Measurements from ENCODE around the gene IRF2BP2. TPM values are rescaled to one million over a fixed set of nuclear protein-coding genes. Genes with fewer than 3 reads are reported as not detected.
A peak's percentile ranks its signal among the peaks of the same experiment; 100 is the strongest.

The IRF2BP2 gene
- total and polyA plus RNA-seq, 7 experiments from 2014 or later = 28.7 to 413 (median 159) TPM

DNA sequence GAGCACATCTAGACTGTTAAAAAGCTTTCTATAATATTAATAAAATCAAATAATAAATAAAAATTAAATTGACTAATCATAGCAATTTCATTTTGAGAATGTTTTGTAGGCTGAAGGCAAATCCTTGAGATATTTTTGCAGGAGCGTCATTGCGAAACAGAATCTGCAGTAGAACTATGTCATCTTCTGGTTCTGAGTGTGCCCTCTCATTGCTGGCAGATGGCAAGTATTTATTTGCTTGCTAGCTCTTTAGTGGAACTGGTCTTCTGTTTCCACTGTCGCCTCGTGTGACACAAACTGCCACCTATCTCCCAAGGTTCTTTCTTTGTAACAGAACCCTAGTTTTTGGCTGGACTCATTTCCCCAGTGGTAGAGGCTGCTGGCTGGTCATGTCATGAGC is 19.0 kb upstream of the IRF2BP2 start:
- Mint-ChIP-seq H3K9me3 (peaks cover 0 to 11% (median 0%) of the 10 kb centered on the region in 11 donors), H3K27ac (no peak overlapping the region), H3K27me3 (peaks cover 0 to 4% (median 0%) of the 10 kb centered on the region in 5 donors), H3K4me3 (no peak overlapping the region), H3K4me1 (peaks cover 0 to 4% (median 0%) of the 10 kb centered on the region in 7 donors), H3K36me3 (peaks cover 0 to 7% (median 0%) of the 10 kb centered on the region in 5 donors)
- H3K4me1 ChIP-seq (ENCODE audit: control insufficient read depth in 2 of 2, insufficient read depth in 2 of 2, low read length in 2 of 2) = no peaks in the 10 kb centered on the region
- ChIA-PET POLR2A (no interaction called here), CTCF (interaction anchor here (2.0 kb wide), 1 partner anchor 13 kb away, joined by 4 read pairs; no protein-coding TSS in a partner anchor)
- ATAC-seq = no peak
- no peaks in the 10 kb centered on the region for H3K36me3 ChIP-seq (ENCODE audit: control insufficient read depth in 2 of 3, insufficient read depth in 3 of 3, low read length in 3 of 3)
- intact Hi-C loops (cut with micrococcal nuclease) = loop anchor here in 1 of 2 donors (5.0 kb wide), 1 partner anchor 83 kb away; no protein-coding TSS in a partner anchor
- no peak for DNase-seq
- no peak overlapping the region for H3K4me3 ChIP-seq (ENCODE audit: low read length)
- H3K9me3 ChIP-seq (ENCODE audit: control insufficient read depth in 2 of 3, low read length in 3 of 3) = no peaks in the 10 kb centered on the region
- H3K27ac ChIP-seq (ENCODE audit: low read depth, low read length) = no peak overlapping the region
- no peaks in the 10 kb centered on the region for H3K27me3 ChIP-seq (ENCODE audit: control insufficient read depth in 2 of 2, insufficient read depth in 2 of 2, low read length in 2 of 2)

DNA sequence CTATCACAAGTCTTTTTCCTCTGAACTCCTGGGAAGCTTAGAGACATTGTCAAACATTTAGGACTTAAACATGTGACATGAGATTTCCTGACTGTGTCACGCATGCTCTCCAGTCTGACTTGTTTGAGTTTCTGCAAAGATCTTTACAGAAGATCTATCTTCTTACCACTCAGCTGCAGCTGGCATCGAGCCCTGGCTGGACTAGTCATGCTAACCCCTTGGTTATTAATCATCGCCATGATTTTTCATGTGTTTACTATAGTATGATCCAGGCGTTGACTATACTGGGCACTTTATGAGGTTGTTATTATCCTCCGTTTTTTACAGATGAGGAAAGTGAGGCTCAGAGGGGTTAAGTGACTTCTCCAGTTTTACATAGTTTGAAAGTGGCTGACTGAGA is 18.1 kb upstream of the IRF2BP2 start:
- H3K36me3 Mint-ChIP-seq = peaks cover 0 to 7% (median 0%) of the 10 kb centered on the region in 5 donors
- POLR2A ChIA-PET = interaction anchor here (1.1 kb wide), 1 partner anchor 16 kb away, joined by 5 read pairs; no protein-coding TSS in a partner anchor
- intact Hi-C loops (cut with micrococcal nuclease) = loop anchor here in 1 of 2 donors (5.0 kb wide), 1 partner anchor 84 kb away; no protein-coding TSS in a partner anchor
- no peak overlapping the region for H3K4me3 Mint-ChIP-seq
- no peak overlapping the region for H3K27ac Mint-ChIP-seq
- no peak for ATAC-seq
- Histone ChIP-seq H3K9me3 (ENCODE audit: control insufficient read depth in 2 of 3, low read length in 3 of 3) (no peaks in the 10 kb centered on the region), H3K27ac (ENCODE audit: low read depth, low read length) (no peak overlapping the region), H3K4me1 (ENCODE audit: control insufficient read depth in 2 of 2, insufficient read depth in 2 of 2, low read length in 2 of 2) (no peaks in the 10 kb centered on the region), H3K4me3 (ENCODE audit: low read length) (no peak overlapping the region), H3K27me3 (ENCODE audit: control insufficient read depth in 2 of 2, insufficient read depth in 2 of 2, low read length in 2 of 2) (no peaks in the 10 kb centered on the region), H3K36me3 (ENCODE audit: control insufficient read depth in 2 of 3, insufficient read depth in 3 of 3, low read length in 3 of 3) (no peaks in the 10 kb centered on the region)
- CTCF ChIA-PET = no interaction called here
- no peak for DNase-seq
- H3K4me1 Mint-ChIP-seq = peaks cover 0 to 3% (median 0%) of the 10 kb centered on the region in 7 donors
- peaks cover 0 to 4% (median 0%) of the 10 kb centered on the region in 5 donors for H3K27me3 Mint-ChIP-seq
- peaks cover 0 to 10% (median 0%) of the 10 kb centered on the region in 11 donors for H3K9me3 Mint-ChIP-seq

DNA sequence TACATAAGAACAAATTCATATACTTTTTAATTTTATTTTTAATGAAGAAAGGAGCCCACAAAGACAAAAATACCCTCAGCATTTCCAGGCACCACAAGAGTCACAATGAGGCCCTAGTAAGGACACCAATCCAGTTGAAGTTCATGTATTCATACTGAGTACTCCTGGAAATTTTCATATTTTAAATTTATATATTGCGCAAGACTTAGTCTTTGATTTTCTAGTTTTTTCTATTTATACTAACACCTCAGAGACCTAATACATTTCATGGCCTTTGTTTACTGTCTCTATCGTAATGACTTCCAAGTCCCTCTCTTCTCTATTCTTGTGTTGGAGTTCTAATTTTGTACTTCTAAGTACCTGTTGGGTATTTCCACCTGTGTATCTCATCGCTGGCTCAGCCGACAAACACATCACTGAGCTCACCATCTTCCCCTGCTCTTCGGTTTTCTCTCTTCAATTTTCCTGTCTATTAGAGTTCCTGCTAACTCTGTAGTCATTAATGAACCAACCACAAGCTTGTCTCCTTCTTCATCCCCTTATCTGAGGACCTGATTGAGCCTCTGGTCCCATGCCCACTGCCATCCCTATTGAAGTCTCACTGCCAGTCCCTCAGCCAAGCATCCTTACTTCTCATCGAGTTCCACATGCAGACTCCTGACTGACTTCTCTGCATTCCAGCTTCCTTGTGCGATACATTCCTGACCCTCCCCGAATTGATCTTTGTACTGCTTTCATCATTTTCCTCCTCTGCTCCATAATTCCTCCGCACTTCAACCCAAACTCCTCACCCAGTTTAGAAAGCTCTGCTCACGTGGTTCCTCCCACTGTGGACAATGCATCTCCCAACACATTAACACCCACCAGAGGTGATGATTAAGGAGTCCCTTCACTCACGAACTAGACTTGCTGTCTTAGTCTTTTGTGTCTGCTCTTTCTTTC is 17.3 kb upstream of the IRF2BP2 start:
- no peak for ATAC-seq
- H3K4me1 ChIP-seq (ENCODE audit: control insufficient read depth in 2 of 2, insufficient read depth in 2 of 2, low read length in 2 of 2) = no peaks in the 10 kb centered on the region
- no peaks in the 10 kb centered on the region for H3K36me3 ChIP-seq (ENCODE audit: control insufficient read depth in 2 of 3, insufficient read depth in 3 of 3, low read length in 3 of 3)
- H3K4me3 ChIP-seq (ENCODE audit: low read length) = no peak overlapping the region
- intact Hi-C loops (cut with micrococcal nuclease) = loop anchor here in 1 of 2 donors (5.0 kb wide), 1 partner anchor 85 kb away; no protein-coding TSS in a partner anchor
- Mint-ChIP-seq H3K9me3 (peaks cover 0 to 10% (median 0%) of the 10 kb centered on the region in 11 donors), H3K27ac (no peak overlapping the region), H3K4me3 (no peak overlapping the region), H3K4me1 (peaks cover 0 to 3% (median 0%) of the 10 kb centered on the region in 7 donors), H3K27me3 (peaks cover 0 to 4% (median 0%) of the 10 kb centered on the region in 5 donors), H3K36me3 (peaks cover 0 to 7% (median 0%) of the 10 kb centered on the region in 5 donors)
- no peaks in the 10 kb centered on the region for H3K27me3 ChIP-seq (ENCODE audit: control insufficient read depth in 2 of 2, insufficient read depth in 2 of 2, low read length in 2 of 2)
- POLR2A ChIA-PET = interaction anchor here (1.1 kb wide), 1 partner anchor 15 kb away, joined by 5 read pairs; no protein-coding TSS in a partner anchor
- H3K27ac ChIP-seq (ENCODE audit: low read depth, low read length) = no peak overlapping the region
- H3K9me3 ChIP-seq (ENCODE audit: control insufficient read depth in 2 of 3, low read length in 3 of 3) = no peaks in the 10 kb centered on the region
- CTCF ChIA-PET = no interaction called here
- DNase-seq = no peak

DNA sequence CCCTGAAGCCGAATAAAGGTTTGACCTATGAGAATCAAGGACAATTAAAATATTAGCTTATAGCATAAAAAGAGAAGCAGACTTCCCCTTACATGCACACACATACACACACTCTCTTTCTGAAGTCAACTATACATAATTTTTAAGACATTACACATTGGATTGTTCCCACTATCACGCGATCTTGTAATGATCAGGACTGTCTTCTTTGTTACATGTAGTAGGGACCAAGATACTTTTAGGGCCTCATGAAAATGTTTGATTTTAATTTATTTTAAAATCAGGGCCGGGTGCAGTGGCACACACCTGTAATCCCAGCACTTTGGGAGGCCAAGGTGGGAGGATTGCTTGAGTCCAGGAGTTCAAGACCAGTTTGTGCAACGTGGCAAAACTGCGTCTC is 16.4 kb upstream of the IRF2BP2 start:
- Mint-ChIP-seq H3K9me3 (peaks cover 0 to 10% (median 0%) of the 10 kb centered on the region in 11 donors), H3K27ac (no peak overlapping the region), H3K36me3 (peaks cover 0 to 7% (median 0%) of the 10 kb centered on the region in 5 donors), H3K27me3 (peaks cover 0 to 4% (median 0%) of the 10 kb centered on the region in 5 donors), H3K4me3 (no peak overlapping the region), H3K4me1 (peaks cover 0 to 3% (median 0%) of the 10 kb centered on the region in 7 donors)
- H3K27ac ChIP-seq (ENCODE audit: low read depth, low read length) = no peak overlapping the region
- ChIA-PET CTCF (no interaction called here), POLR2A (interaction anchor here (0.7 kb wide), 1 partner anchor 20 kb away, joined by 3 read pairs; no protein-coding TSS in a partner anchor)
- H3K27me3 ChIP-seq (ENCODE audit: control insufficient read depth in 2 of 2, insufficient read depth in 2 of 2, low read length in 2 of 2) = no peaks in the 10 kb centered on the region
- DNase-seq (no peak), ATAC-seq (no peak)
- H3K9me3 ChIP-seq (ENCODE audit: control insufficient read depth in 2 of 3, low read length in 3 of 3) = no peaks in the 10 kb centered on the region
- intact Hi-C loops (cut with micrococcal nuclease) = loop anchor here in 1 of 2 donors (5.0 kb wide), 1 partner anchor 86 kb away; no protein-coding TSS in a partner anchor
- H3K4me3 ChIP-seq (ENCODE audit: low read length) = no peak overlapping the region
- no peaks in the 10 kb centered on the region for H3K4me1 ChIP-seq (ENCODE audit: control insufficient read depth in 2 of 2, insufficient read depth in 2 of 2, low read length in 2 of 2)
- no peaks in the 10 kb centered on the region for H3K36me3 ChIP-seq (ENCODE audit: control insufficient read depth in 2 of 3, insufficient read depth in 3 of 3, low read length in 3 of 3)

DNA sequence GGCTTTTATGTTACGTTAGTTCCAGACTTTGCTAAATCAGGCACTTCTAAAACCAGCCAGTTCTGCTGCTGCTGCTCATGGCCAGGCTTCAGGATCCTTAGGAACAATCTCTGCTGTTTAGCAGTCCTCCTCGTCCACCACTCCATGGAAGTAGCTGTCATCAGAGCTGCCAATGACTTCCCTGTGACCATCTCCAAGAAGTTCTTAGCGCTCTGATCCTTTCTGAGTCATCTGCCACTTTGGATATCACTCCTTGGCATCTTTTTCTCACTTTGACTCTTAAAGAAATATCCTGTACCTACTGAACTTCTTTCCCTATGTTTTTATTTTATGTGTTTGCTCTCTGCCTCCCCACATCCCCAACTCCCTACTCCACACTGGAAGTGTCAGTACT is 14.7 kb upstream of the IRF2BP2 start:
- Histone ChIP-seq H3K27me3 (ENCODE audit: control insufficient read depth in 2 of 2, insufficient read depth in 2 of 2, low read length in 2 of 2) (no peaks in the 10 kb centered on the region), H3K36me3 (ENCODE audit: control insufficient read depth in 2 of 3, insufficient read depth in 3 of 3, low read length in 3 of 3) (no peaks in the 10 kb centered on the region), H3K9me3 (ENCODE audit: control insufficient read depth in 2 of 3, low read length in 3 of 3) (no peaks in the 10 kb centered on the region), H3K27ac (ENCODE audit: low read depth, low read length) (no peak overlapping the region), H3K4me3 (ENCODE audit: low read length) (no peak overlapping the region), H3K4me1 (ENCODE audit: control insufficient read depth in 2 of 2, insufficient read depth in 2 of 2, low read length in 2 of 2) (no peaks in the 10 kb centered on the region)
- Mint-ChIP-seq H3K9me3 (peaks cover 0 to 5% (median 0%) of the 10 kb centered on the region in 11 donors), H3K27me3 (peaks cover 0 to 4% (median 0%) of the 10 kb centered on the region in 5 donors), H3K36me3 (peaks cover 0 to 7% (median 0%) of the 10 kb centered on the region in 5 donors), H3K27ac (peak overlapping the region in 2 of 9 donors; percentile 31 to 39), H3K4me3 (no peak overlapping the region), H3K4me1 (peaks cover 0 to 6% (median 0%) of the 10 kb centered on the region in 7 donors)
- intact Hi-C loops (cut with micrococcal nuclease) = loop anchor here in 1 of 2 donors (5.0 kb wide), 1 partner anchor 88 kb away; no protein-coding TSS in a partner anchor
- DNase-seq (no peak), ATAC-seq (no peak)
- POLR2A ChIA-PET = interaction anchor here (0.8 to 4.0 kb wide), 2 partner anchors 12 to 33 kb away, joined by 3 to 38 read pairs; no protein-coding TSS in a partner anchor
- CTCF ChIA-PET = no interaction called here

DNA sequence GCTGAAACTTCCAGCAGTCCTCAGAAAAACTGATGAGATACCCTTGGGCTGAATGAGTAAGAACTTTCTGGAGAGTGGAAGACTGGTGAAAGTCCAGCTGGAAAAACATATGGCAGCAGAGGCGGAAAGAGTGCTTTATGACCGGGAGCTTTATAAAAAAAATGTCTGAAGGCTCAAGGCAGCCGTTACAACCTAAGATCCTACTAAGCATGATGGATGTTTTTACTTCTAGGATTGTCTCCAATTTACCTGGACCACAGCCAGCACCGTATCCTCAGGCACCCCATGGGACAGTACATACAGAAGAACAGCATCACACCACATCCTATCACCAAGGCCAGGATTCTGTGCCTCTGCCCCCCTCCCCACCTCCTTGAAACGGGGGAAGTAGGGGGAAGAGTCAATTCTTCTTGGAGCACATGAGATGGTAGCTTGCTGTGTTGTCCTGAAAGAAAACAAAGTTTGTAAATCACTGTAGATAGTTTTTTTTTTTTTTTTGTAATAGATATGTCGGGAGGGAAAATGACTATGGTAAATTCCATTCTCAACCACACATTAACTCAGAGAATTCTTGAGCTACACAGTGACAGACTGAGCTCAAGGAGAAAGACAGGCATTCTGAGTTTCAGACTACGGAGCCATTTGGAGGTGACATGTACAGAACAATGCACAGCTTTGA is 11.8 kb upstream of the IRF2BP2 start:
- no peaks in the 10 kb centered on the region for H3K9me3 Mint-ChIP-seq
- no peaks in the 10 kb centered on the region for H3K27me3 Mint-ChIP-seq
- intact Hi-C loops (cut with micrococcal nuclease) = no loop called here
- Histone ChIP-seq H3K4me3 (ENCODE audit: low read length) (no peak overlapping the region), H3K36me3 (ENCODE audit: control insufficient read depth in 2 of 3, insufficient read depth in 3 of 3, low read length in 3 of 3) (no peaks in the 10 kb centered on the region), H3K27me3 (ENCODE audit: control insufficient read depth in 2 of 2, insufficient read depth in 2 of 2, low read length in 2 of 2) (no peaks in the 10 kb centered on the region), H3K9me3 (ENCODE audit: control insufficient read depth in 2 of 3, low read length in 3 of 3) (no peaks in the 10 kb centered on the region), H3K4me1 (ENCODE audit: control insufficient read depth in 2 of 2, insufficient read depth in 2 of 2, low read length in 2 of 2) (no peaks in the 10 kb centered on the region), H3K27ac (ENCODE audit: low read depth, low read length) (no peak overlapping the region)
- H3K4me3 Mint-ChIP-seq = no peak overlapping the region
- no peaks in the 10 kb centered on the region for H3K36me3 Mint-ChIP-seq
- DNase-seq = no peak
- ChIA-PET POLR2A (interaction anchor here (0.7 to 4.0 kb wide), 2 partner anchors 9 to 26 kb away, joined by 5 to 38 read pairs; no protein-coding TSS in a partner anchor), CTCF (interaction anchor here (0.7 kb wide), 1 partner anchor 45 kb away, joined by 3 read pairs; no protein-coding TSS in a partner anchor)
- ATAC-seq = no peak
- peaks cover 4 to 14% (median 6%) of the 10 kb centered on the region in 7 donors for H3K4me1 Mint-ChIP-seq
- no peak overlapping the region for H3K27ac Mint-ChIP-seq

Data from naive thymus-derived CD4-positive, alpha-beta T cell (primary cell).